Uterus (tissue), 2 donors: ENCODE results near the gene NAV2.

Experiments
- POLR2A ChIP-seq, 2 donors: fragments of 450-650 bp; IDR thresholded peaks; one replicate each; pipeline ENCODE4 v1.6.1; 2016; ENCODE audit warnings: antibody characterized with exemption in 2 of 2, mild to moderate bottlenecking in 1 of 2, moderate library complexity in 1 of 2
- TF ChIP-seq, protein P1 (sequence below), 4 experiments: fragments of 200-600 bp in 2 of 4; fragments of 450-650 bp in 2 of 4; sonication (generic) in 2 of 4; IDR thresholded peaks; one replicate each; pipeline ENCODE4 v1.5.1; 2016 to 2019; ENCODE audit warnings: antibody characterized with exemption in 4 of 4, mild to moderate bottlenecking in 2 of 4, moderate library complexity in 1 of 4

DNA sequence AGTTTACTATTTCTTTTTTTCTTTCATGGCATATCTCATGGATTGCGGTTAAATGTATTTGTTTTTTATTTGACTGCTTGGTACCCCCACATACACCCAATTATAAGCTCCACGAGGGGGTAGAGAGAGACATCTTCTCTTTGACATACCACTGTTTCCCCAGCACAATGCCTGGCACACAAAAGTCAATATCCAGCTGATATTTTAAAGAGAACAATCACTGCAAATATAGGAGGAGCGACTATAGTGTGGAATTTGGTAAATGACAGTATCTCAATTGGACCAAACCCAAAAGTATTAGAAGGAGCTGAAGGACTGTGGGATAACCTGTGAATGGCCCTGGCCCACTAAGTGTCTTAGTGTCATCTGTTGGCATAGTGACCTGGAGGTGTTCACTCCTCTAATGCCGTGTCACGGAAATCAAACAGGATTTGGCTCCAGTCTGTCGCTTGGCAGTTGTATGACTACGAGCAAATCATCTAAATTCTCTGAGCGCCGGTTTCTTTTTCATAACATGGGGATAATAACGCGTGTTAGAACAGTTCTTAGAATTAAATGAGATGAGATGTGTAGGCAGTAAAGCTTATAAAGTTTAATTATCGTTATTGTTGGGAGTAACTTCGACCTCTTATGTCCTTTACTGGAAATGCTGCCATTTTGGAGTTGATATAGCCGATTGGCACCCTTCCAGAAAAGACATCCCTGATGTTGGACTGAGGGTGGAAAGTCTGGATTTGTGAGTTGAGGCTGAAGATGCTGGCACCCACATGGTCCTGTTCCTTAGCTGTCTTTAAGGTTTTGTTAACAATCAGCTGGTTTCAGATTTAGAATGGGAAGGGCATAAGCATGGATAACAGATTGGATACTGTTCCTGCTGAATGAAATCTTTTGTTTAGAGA lies 303.1 kb downstream of the NAV2 start:
- no peak for TF ChIP-seq POLR2A (IDR thresholded peaks at IDR 0.05)
- TF ChIP-seq, protein P1, sequence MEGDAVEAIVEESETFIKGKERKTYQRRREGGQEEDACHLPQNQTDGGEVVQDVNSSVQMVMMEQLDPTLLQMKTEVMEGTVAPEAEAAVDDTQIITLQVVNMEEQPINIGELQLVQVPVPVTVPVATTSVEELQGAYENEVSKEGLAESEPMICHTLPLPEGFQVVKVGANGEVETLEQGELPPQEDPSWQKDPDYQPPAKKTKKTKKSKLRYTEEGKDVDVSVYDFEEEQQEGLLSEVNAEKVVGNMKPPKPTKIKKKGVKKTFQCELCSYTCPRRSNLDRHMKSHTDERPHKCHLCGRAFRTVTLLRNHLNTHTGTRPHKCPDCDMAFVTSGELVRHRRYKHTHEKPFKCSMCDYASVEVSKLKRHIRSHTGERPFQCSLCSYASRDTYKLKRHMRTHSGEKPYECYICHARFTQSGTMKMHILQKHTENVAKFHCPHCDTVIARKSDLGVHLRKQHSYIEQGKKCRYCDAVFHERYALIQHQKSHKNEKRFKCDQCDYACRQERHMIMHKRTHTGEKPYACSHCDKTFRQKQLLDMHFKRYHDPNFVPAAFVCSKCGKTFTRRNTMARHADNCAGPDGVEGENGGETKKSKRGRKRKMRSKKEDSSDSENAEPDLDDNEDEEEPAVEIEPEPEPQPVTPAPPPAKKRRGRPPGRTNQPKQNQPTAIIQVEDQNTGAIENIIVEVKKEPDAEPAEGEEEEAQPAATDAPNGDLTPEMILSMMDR (IDR thresholded peaks at IDR 0.05) = no peak
